ENCODE results near the gene KRTAP19-8. TPM values are rescaled to one million over a fixed set of nuclear protein-coding genes. Genes with fewer than 3 reads are reported as not detected.

The KRTAP19-8 gene
- total RNA-seq, 2 experiments from 2014 or later, result not detected

- H3K9me3 Mint-ChIP-seq, result no peaks in the 10 kb centered on the region
- TF ChIP-seq CTCF (IDR thresholded peaks at IDR 0.05), result no peak
- CTCF ChIA-PET, result no interaction called here
- no peak overlapping the region for H3K27ac ChIP-seq (ENCODE audit: low read depth in 1 of 2, low read length in 2 of 2)
- no peaks in the 10 kb centered on the region for H3K4me1 Mint-ChIP-seq (ENCODE audit: low read depth)
- H3K9me3 ChIP-seq (ENCODE audit: control insufficient read depth in 1 of 2, insufficient read depth in 1 of 2, low read length in 2 of 2), result no peaks in the 10 kb centered on the region
- peaks cover 10% of the 10 kb centered on the region for H3K27me3 Mint-ChIP-seq
- no peaks in the 10 kb centered on the region for H3K36me3 Mint-ChIP-seq (ENCODE audit: low read depth)
- no peak for ATAC-seq (ENCODE audit: poor library complexity)
- no peak overlapping the region for H3K27ac Mint-ChIP-seq
- peaks cover 0 to 4% of the 10 kb centered on the region in 2 experiments for H3K27me3 ChIP-seq (ENCODE audit: control insufficient read depth in 1 of 2, insufficient read depth in 2 of 2, low read length in 2 of 2)
- H3K4me3 ChIP-seq (ENCODE audit: low read length), result no peak overlapping the region
- POLR2A ChIA-PET, result no interaction called here
- no peaks in the 10 kb centered on the region for H3K36me3 ChIP-seq (ENCODE audit: insufficient read depth, low read length)
- intact Hi-C loops (cut with DNase I, micrococcal nuclease), result no loop called here
- DNase-seq, result no peak
- no peak overlapping the region for H3K4me3 Mint-ChIP-seq
- H3K4me1 ChIP-seq (ENCODE audit: insufficient read depth, low read length), result no peaks in the 10 kb centered on the region
Measured at GRCh38 chr21:31003471-31003870, 34.8 kb downstream of the KRTAP19-8 start.

- no peak for ATAC-seq (ENCODE audit: poor library complexity)
- H3K36me3 Mint-ChIP-seq (ENCODE audit: low read depth), result no peaks in the 10 kb centered on the region
- no peaks in the 10 kb centered on the region for H3K9me3 Mint-ChIP-seq
- POLR2A ChIA-PET, result no interaction called here
- DNase-seq, result no peak
- intact Hi-C loops (cut with DNase I, micrococcal nuclease), result no loop called here
- no peak overlapping the region for H3K4me3 Mint-ChIP-seq
- no peak overlapping the region for H3K27ac ChIP-seq (ENCODE audit: low read depth in 1 of 2, low read length in 2 of 2)
- no peak overlapping the region for H3K27ac Mint-ChIP-seq
- no peaks in the 10 kb centered on the region for H3K9me3 ChIP-seq (ENCODE audit: control insufficient read depth in 1 of 2, insufficient read depth in 1 of 2, low read length in 2 of 2)
- TF ChIP-seq CTCF (IDR thresholded peaks at IDR 0.05), result no peak
- no peaks in the 10 kb centered on the region for H3K36me3 ChIP-seq (ENCODE audit: insufficient read depth, low read length)
- H3K4me3 ChIP-seq (ENCODE audit: low read length), result no peak overlapping the region
- H3K4me1 ChIP-seq (ENCODE audit: insufficient read depth, low read length), result no peaks in the 10 kb centered on the region
- peaks cover 0 to 3% of the 10 kb centered on the region in 2 experiments for H3K27me3 ChIP-seq (ENCODE audit: control insufficient read depth in 1 of 2, insufficient read depth in 2 of 2, low read length in 2 of 2)
- CTCF ChIA-PET, result no interaction called here
- H3K4me1 Mint-ChIP-seq (ENCODE audit: low read depth), result no peaks in the 10 kb centered on the region
- peaks cover 24% of the 10 kb centered on the region for H3K27me3 Mint-ChIP-seq
Measured at GRCh38 chr21:30997541-30997940, 40.7 kb downstream of the KRTAP19-8 start.

GRCh38 chr21:30996728-30997127 is 41.5 kb downstream of the KRTAP19-8 start:
- H3K27ac Mint-ChIP-seq, result no peak overlapping the region
- no peak for DNase-seq
- peaks cover 28% of the 10 kb centered on the region for H3K27me3 Mint-ChIP-seq
- no peaks in the 10 kb centered on the region for H3K4me1 Mint-ChIP-seq (ENCODE audit: low read depth)
- no peak overlapping the region for H3K4me3 Mint-ChIP-seq
- H3K4me3 ChIP-seq (ENCODE audit: low read length), result no peak overlapping the region
- no peak for ATAC-seq (ENCODE audit: poor library complexity)
- H3K27ac ChIP-seq (ENCODE audit: low read depth in 1 of 2, low read length in 2 of 2), result no peak overlapping the region
- H3K27me3 ChIP-seq (ENCODE audit: control insufficient read depth in 1 of 2, insufficient read depth in 2 of 2, low read length in 2 of 2), result peaks cover 0 to 3% of the 10 kb centered on the region in 2 experiments
- ChIA-PET CTCF (no interaction called here), POLR2A (no interaction called here)
- no peaks in the 10 kb centered on the region for H3K36me3 ChIP-seq (ENCODE audit: insufficient read depth, low read length)
- intact Hi-C loops (cut with DNase I, micrococcal nuclease), result no loop called here
- H3K9me3 ChIP-seq (ENCODE audit: control insufficient read depth in 1 of 2, insufficient read depth in 1 of 2, low read length in 2 of 2), result no peaks in the 10 kb centered on the region
- no peak for TF ChIP-seq CTCF (IDR thresholded peaks at IDR 0.05)
- no peaks in the 10 kb centered on the region for H3K9me3 Mint-ChIP-seq
- H3K4me1 ChIP-seq (ENCODE audit: insufficient read depth, low read length), result no peaks in the 10 kb centered on the region
- no peaks in the 10 kb centered on the region for H3K36me3 Mint-ChIP-seq (ENCODE audit: low read depth)

Measured in CD4-positive, alpha-beta T cell (primary cell).